HepG2 (cell line): ENCODE measurements around the gene PPIG. TPM values are rescaled to one million over a fixed set of nuclear protein-coding genes. Genes with fewer than 3 reads are reported as not detected.

ENCODE experiments used
- ATF7-NPFF ChIP-seq: sonication (generic); formaldehyde crosslinking; IDR thresholded peaks from 2 replicates; pipeline ENCODE4 v1.8.1; 2023; ENCODE audit warnings: mild to moderate bottlenecking, low read depth, missing genetic modification reagents, moderate library complexity
- KAT7 ChIP-seq: IDR thresholded peaks from 2 replicates; pipeline ENCODE4 v1.6.1; 2018; ENCODE audit warnings: borderline replicate concordance, missing compliant biosample characterization
- PHB2 ChIP-seq: fragments of 450-650 bp; IDR thresholded peaks from 2 replicates; pipeline ENCODE4 v1.6.1; 2018; ENCODE audit not compliant: partially characterized antibody
- PITX1 ChIP-seq: sonication (generic); formaldehyde crosslinking; IDR thresholded peaks from 2 replicates; pipeline ENCODE4 v1.5.1; 2020; ENCODE audit warnings: mild to moderate bottlenecking, missing genetic modification reagents
- ZNF260 ChIP-seq: sonication (generic); formaldehyde crosslinking; IDR thresholded peaks from 2 replicates; pipeline ENCODE4 v1.4.0; 2020; ENCODE audit warnings: missing genetic modification reagents, low read depth, mild to moderate bottlenecking, borderline replicate concordance
- ZNF460 ChIP-seq: sonication (generic); formaldehyde crosslinking; IDR thresholded peaks from 2 replicates; pipeline ENCODE4 v1.5.1; 2020; ENCODE audit warnings: missing genetic modification reagents, mild to moderate bottlenecking, borderline replicate concordance
- ZNF777 ChIP-seq: sonication (generic); formaldehyde crosslinking; IDR thresholded peaks from 2 replicates; pipeline ENCODE4 v1.4.0; 2020; ENCODE audit warnings: missing genetic modification reagents
- polyA plus RNA-seq, 8 experiments: library from polyadenylated mRNA; depleted of rRNA in 3 of 8; stranded (reverse) in 7 of 8; unstranded in 1 of 8; fragments of >200 nt; fragmentation: Illumina TruSeq in 4 of 8; extraction: Trizol in 4 of 8; gene quantifications; 2 replicates each; pipeline versions ENCODE4 v1.2.1 to v1.2.3, GENCODE V29; 2011 to 2016; ENCODE audit warnings: low read depth in 4 of 8, missing spikeins in 1 of 8, mixed read lengths in 1 of 8; ENCODE audit not compliant: insufficient read depth in 1 of 8
- total RNA-seq, 5 experiments: library from RNA; depleted of rRNA; stranded (reverse); fragments of >200 nt; fragmentation: Illumina TruSeq; extraction: Trizol; gene quantifications; 2 replicates each; pipeline ENCODE4 v1.2.3, GENCODE V29; 2016; ENCODE audit warnings: low read depth in 1 of 5
- TF ChIP-seq, protein P1 (sequence below): sonication (generic); formaldehyde crosslinking; IDR thresholded peaks from one replicate; pipeline ENCODE4 v1.5.1; 2020; ENCODE audit warnings: mild to moderate bottlenecking, missing genetic modification reagents; ENCODE audit errors: not compliant biosample characterization
- TF ChIP-seq, protein P2 (sequence below): sonication (generic); formaldehyde crosslinking; IDR thresholded peaks from 2 replicates; pipeline ENCODE4 v1.8.0; 2022; ENCODE audit warnings: mild to moderate bottlenecking, missing genetic modification reagents, moderate library complexity
- TF ChIP-seq, protein P3 (sequence below): sonication (generic); formaldehyde crosslinking; IDR thresholded peaks from 2 replicates; pipeline ENCODE4 v1.8.1; 2023; ENCODE audit warnings: mild to moderate bottlenecking, moderate library complexity, missing genetic modification reagents

The PPIG gene
- total and polyA plus RNA-seq, 2 of the 13 experiments (the other 11 are each of a cell fraction or from before 2014, with no cell fraction given): 31.3 to 81.0 TPM

DNA sequence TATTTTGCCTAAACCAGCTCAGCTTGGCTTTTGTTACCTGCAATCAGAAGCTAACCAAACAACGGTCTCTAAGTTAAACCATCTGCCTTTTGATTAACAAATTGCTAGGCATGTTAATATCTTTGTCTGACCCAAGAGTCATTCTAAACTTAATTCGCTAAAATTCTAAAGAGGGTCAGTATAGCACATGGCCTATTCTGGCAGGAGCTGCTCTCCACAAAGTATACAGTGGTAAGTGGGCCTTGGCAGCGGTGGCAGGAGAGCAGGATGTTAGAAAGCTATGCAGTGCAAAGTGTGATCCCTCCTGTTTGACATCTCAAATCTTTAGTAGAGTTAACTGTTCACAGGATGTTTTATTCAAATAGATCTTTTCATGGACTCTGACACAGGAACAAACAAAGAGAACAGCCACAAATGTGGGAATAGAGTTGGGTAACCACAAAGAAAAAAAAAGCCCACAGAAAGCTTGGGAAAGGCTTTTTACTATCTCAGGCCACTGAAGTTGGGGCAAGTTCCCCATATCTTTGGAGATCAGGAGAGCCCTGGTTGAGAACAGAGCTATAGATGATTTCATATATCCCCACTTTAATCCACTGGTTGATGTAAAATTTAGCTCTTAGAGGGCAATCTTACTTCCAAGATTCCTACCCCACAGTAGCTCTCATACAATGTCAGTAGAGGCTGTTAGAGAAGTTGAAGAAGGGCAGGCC, 99.4 kb downstream of the PPIG start (continued):
- TF ChIP-seq, protein P1, sequence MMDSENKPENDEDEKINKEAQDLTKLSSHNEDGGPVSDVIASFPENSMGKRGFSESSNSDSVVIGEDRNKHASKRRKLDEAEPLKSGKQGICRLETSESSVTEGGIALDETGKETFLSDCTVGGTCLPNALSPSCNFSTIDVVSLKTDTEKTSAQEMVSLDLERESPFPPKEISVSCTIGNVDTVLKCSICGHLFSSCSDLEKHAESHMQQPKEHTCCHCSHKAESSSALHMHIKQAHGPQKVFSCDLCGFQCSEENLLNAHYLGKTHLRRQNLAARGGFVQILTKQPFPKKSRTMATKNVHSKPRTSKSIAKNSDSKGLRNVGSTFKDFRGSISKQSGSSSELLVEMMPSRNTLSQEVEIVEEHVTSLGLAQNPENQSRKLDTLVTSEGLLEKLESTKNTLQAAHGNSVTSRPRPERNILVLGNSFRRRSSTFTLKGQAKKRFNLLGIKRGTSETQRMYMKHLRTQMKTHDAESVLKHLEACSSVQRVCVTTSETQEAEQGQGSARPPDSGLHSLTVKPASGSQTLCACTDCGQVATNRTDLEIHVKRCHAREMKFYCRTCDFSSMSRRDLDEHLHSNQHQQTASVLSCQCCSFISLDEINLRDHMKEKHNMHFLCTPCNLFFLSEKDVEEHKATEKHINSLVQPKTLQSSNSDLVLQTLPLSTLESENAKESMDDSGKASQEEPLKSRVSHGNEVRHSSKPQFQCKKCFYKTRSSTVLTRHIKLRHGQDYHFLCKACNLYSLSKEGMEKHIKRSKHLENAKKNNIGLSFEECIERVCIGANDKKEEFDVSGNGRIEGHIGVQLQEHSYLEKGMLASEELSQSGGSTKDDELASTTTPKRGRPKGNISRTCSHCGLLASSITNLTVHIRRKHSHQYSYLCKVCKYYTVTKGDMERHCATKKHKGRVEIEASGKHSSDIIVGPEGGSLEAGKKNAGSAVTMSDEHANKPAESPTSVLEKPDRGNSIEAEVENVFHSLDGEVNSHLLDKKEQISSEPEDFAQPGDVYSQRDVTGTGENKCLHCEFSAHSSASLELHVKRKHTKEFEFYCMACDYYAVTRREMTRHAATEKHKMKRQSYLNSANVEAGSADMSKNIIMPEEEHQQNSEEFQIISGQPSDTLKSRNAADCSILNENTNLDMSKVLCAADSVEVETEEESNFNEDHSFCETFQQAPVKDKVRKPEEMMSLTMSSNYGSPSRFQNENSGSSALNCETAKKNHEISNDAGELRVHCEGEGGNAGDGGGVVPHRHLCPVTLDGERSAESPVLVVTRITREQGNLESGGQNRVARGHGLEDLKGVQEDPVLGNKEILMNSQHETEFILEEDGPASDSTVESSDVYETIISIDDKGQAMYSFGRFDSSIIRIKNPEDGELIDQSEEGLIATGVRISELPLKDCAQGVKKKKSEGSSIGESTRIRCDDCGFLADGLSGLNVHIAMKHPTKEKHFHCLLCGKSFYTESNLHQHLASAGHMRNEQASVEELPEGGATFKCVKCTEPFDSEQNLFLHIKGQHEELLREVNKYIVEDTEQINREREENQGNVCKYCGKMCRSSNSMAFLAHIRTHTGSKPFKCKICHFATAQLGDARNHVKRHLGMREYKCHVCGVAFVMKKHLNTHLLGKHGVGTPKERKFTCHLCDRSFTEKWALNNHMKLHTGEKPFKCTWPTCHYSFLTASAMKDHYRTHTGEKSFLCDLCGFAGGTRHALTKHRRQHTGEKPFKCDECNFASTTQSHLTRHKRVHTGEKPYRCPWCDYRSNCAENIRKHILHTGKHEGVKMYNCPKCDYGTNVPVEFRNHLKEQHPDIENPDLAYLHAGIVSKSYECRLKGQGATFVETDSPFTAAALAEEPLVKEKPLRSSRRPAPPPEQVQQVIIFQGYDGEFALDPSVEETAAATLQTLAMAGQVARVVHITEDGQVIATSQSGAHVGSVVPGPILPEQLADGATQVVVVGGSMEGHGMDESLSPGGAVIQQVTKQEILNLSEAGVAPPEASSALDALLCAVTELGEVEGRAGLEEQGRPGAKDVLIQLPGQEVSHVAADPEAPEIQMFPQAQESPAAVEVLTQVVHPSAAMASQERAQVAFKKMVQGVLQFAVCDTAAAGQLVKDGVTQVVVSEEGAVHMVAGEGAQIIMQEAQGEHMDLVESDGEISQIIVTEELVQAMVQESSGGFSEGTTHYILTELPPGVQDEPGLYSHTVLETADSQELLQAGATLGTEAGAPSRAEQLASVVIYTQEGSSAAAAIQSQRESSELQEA (CRISPR knock-in tag): no peak
- no peak for TF ChIP-seq PHB2
- 0 out of 2 replicates have a peak, but pooled peaks have one; percentile 38 for TF ChIP-seq KAT7 (CRISPR knock-in tag)
- no peak; the same call in 1 of the 2 replicates for TF ChIP-seq ZNF460 (CRISPR knock-in tag)
- no peak; the same call in 1 of the 2 replicates for TF ChIP-seq ZNF777
- TF ChIP-seq PITX1 (CRISPR knock-in tag): peak; percentile 68
- no peak for TF ChIP-seq ATF7-NPFF (CRISPR knock-in tag)
- TF ChIP-seq, protein P2, sequence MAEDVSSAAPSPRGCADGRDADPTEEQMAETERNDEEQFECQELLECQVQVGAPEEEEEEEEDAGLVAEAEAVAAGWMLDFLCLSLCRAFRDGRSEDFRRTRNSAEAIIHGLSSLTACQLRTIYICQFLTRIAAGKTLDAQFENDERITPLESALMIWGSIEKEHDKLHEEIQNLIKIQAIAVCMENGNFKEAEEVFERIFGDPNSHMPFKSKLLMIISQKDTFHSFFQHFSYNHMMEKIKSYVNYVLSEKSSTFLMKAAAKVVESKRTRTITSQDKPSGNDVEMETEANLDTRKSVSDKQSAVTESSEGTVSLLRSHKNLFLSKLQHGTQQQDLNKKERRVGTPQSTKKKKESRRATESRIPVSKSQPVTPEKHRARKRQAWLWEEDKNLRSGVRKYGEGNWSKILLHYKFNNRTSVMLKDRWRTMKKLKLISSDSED (CRISPR knock-in tag): no peak
- TF ChIP-seq ZNF260 (CRISPR knock-in tag): no peak
- TF ChIP-seq, protein P3, sequence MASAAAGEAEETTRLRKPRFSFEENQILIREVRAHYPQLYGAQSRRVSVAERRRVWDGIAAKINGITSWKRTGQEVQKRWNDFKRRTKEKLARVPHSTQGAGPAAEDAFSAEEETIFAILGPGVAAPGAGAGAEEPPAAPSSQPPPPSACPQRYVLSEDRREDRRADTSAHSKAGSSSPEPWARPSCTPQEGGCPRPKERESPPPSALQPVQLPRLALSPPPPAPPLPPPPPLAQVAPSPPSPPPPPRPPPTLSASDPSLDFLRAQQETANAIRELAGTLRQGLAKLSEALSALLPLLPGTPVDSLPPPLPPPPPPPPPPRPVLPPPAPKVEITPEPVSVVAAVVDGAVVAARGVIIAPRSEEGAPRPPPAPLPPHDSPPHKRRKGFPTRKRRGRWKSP: 0 out of 2 replicates have a peak, but pooled peaks have one; percentile 40
